Ectodermal cell (in vitro differentiated cells): ENCODE measurements around the gene CPNE7.

Experiments
- H3K27ac ChIP-seq: 2 replicates; pipeline ENCODE4 v1.7.0; 2013; ENCODE audit warnings: mild to moderate bottlenecking, low read depth, low read length; ENCODE audit not compliant: insufficient read depth, poor library complexity, severe bottlenecking
- H3K27me3 ChIP-seq: 2 replicates; pipeline ENCODE4 v1.7.0; 2013; ENCODE audit warnings: mild to moderate bottlenecking, low read length; ENCODE audit not compliant: insufficient read depth, control insufficient read depth, poor library complexity, severe bottlenecking
- H3K36me3 ChIP-seq: one replicate; pipeline ENCODE4 v1.7.0; 2013; ENCODE audit warnings: low read length; ENCODE audit not compliant: control insufficient read depth, insufficient read depth
- H3K4me1 ChIP-seq: one replicate; pipeline ENCODE4 v1.7.0; 2013; ENCODE audit warnings: low read length; ENCODE audit not compliant: control insufficient read depth, insufficient read depth
- H3K4me3 ChIP-seq: 2 replicates; pipeline ENCODE4 v1.7.0; 2013; ENCODE audit warnings: low read depth, low read length, control low read depth; ENCODE audit not compliant: insufficient read depth
- H3K9me3 ChIP-seq: 2 replicates; pipeline ENCODE4 v1.7.0; 2013; ENCODE audit warnings: mild to moderate bottlenecking, low read length, moderate library complexity; ENCODE audit not compliant: control insufficient read depth
- WGBS, 2 experiments: methylation state at CpG; one replicate each; pipeline ENCODE4 v1.1.7; 2013; ENCODE audit warnings: missing lambda C conversion rate in 2 of 2; 5-methylcytosine and 5-hydroxymethylcytosine counted together

The CPNE7 gene

GRCh38 chr16:89602952-89603590 lies 27.5 kb downstream of the CPNE7 start:
- no peaks in the 10 kb centered on the region for H3K27me3 ChIP-seq
- no peak overlapping the region for H3K27ac ChIP-seq
- H3K4me1 ChIP-seq: peaks cover 20% of the 10 kb centered on the region
- H3K9me3 ChIP-seq: no peaks in the 10 kb centered on the region
- H3K36me3 ChIP-seq: no peaks in the 10 kb centered on the region
- H3K4me3 ChIP-seq: no peak overlapping the region
- 84% methylated on average over 5 of the region's 5 CpGs for WGBS, 2 experiments

GRCh38 chr16:89604764-89605163 lies 29.2 kb downstream of the CPNE7 start:
- Histone ChIP-seq H3K4me3 (no peak overlapping the region), H3K9me3 (no peaks in the 10 kb centered on the region), H3K36me3 (no peaks in the 10 kb centered on the region), H3K27ac (no peak overlapping the region), H3K4me1 (peaks cover 17% of the 10 kb centered on the region), H3K27me3 (no peaks in the 10 kb centered on the region)
- WGBS, 2 experiments: 94% methylated on average over 16 of the region's 16 CpGs

- Histone ChIP-seq H3K27me3 (no peaks in the 10 kb centered on the region), H3K36me3 (no peaks in the 10 kb centered on the region), H3K27ac (no peak overlapping the region), H3K4me3 (no peak overlapping the region), H3K9me3 (no peaks in the 10 kb centered on the region), H3K4me1 (peaks cover 16% of the 10 kb centered on the region)
- WGBS, 2 experiments: 92 to 93% methylated on average over 34 of the region's 34 CpGs
Observed at GRCh38 chr16:89605186-89605970, 29.8 kb downstream of the CPNE7 start.

- H3K4me1 ChIP-seq: peaks cover 16% of the 10 kb centered on the region
- WGBS, 2 experiments: 90 to 92% methylated on average over 9 of the region's 9 CpGs
- no peaks in the 10 kb centered on the region for H3K36me3 ChIP-seq
- H3K9me3 ChIP-seq: no peaks in the 10 kb centered on the region
- H3K4me3 ChIP-seq: no peak overlapping the region
- H3K27ac ChIP-seq: no peak overlapping the region
- H3K27me3 ChIP-seq: no peaks in the 10 kb centered on the region
Observed at GRCh38 chr16:89606006-89606405, 30.4 kb downstream of the CPNE7 start.

GRCh38 chr16:89607453-89607852 lies 31.9 kb downstream of the CPNE7 start:
- Histone ChIP-seq H3K27ac (no peak overlapping the region), H3K9me3 (no peaks in the 10 kb centered on the region), H3K4me3 (no peak overlapping the region), H3K36me3 (no peaks in the 10 kb centered on the region), H3K27me3 (no peaks in the 10 kb centered on the region), H3K4me1 (peaks cover 8% of the 10 kb centered on the region)
- WGBS, 2 experiments: 92% methylated on average over 9 of the region's 9 CpGs

GRCh38 chr16:89607937-89608740 lies 32.6 kb downstream of the CPNE7 start:
- 92 to 93% methylated on average over 32 of the region's 32 CpGs for WGBS, 2 experiments
- no peaks in the 10 kb centered on the region for H3K9me3 ChIP-seq
- no peaks in the 10 kb centered on the region for H3K27me3 ChIP-seq
- no peak overlapping the region for H3K27ac ChIP-seq
- no peaks in the 10 kb centered on the region for H3K36me3 ChIP-seq
- no peak overlapping the region for H3K4me3 ChIP-seq
- H3K4me1 ChIP-seq: peaks cover 1% of the 10 kb centered on the region

GRCh38 chr16:89610108-89610453 lies 34.5 kb downstream of the CPNE7 start:
- 90 to 91% methylated on average over 1 of the region's 1 CpG for WGBS, 2 experiments
- H3K36me3 ChIP-seq: no peaks in the 10 kb centered on the region
- H3K27me3 ChIP-seq: no peaks in the 10 kb centered on the region
- H3K4me3 ChIP-seq: no peak overlapping the region
- no peak overlapping the region for H3K27ac ChIP-seq
- no peaks in the 10 kb centered on the region for H3K9me3 ChIP-seq
- no peaks in the 10 kb centered on the region for H3K4me1 ChIP-seq

- no peaks in the 10 kb centered on the region for H3K4me1 ChIP-seq
- no peaks in the 10 kb centered on the region for H3K27me3 ChIP-seq
- no peaks in the 10 kb centered on the region for H3K9me3 ChIP-seq
- no peak overlapping the region for H3K4me3 ChIP-seq
- WGBS, 2 experiments: 91 to 92% methylated on average over 20 of the region's 20 CpGs
- no peak overlapping the region for H3K27ac ChIP-seq
- no peaks in the 10 kb centered on the region for H3K36me3 ChIP-seq
Observed at GRCh38 chr16:89612415-89613166, 37.0 kb downstream of the CPNE7 start.

- no peak within 1 kb of the TSS for H3K4me3 ChIP-seq
- no peaks in the 10 kb centered on the region for H3K36me3 ChIP-seq
- H3K27me3 ChIP-seq: no peaks in the 10 kb centered on the region
- no peaks in the 10 kb centered on the region for H3K9me3 ChIP-seq
- no peaks in the 10 kb centered on the region for H3K4me1 ChIP-seq
- no peak within 1 kb of the TSS for H3K27ac ChIP-seq
- WGBS, 2 experiments: 84% methylated on average over 19 of the region's 19 CpGs
Observed at GRCh38 chr16:89613231-89613953, 37.8 kb downstream of the CPNE7 start, which contains the start of gene DPEP1. Gene DPEP1, plus strand, starts transcription at chr16:89613642. Its CDS starts 16,769 bp downstream, at chr16:89630411.
